Activated CD8-positive, alpha-beta T cell treated with anti-CD3 and anti-CD28 coated beads, Interleukin-2, amount 10 ng/mL, durations not matched to agents 7 days and 5 days (primary cell): Measurements from ENCODE around the gene DEPDC5. TPM values are rescaled to one million over a fixed set of nuclear protein-coding genes. Genes with fewer than 3 reads are reported as not detected.

ENCODE experiments used
- ATAC-seq: fragments of 150-1000 bp; cut with Tn5 transposase; one replicate; pipeline ENCODE4 v1.10.0; 2021; ENCODE audit warnings: moderate library complexity
- CTCF ChIA-PET: fragments of 350-600 bp; sonication (Branson Sonifier 250); formaldehyde crosslinking; loops from one replicate; lab custom pipeline; 2021; ENCODE audit warnings: antibody characterized with exemption; lab: Charles Lee
- POLR2A ChIA-PET: fragments of 350-600 bp; sonication (Branson Sonifier 250); formaldehyde crosslinking; loops from one replicate; lab custom pipeline; 2021; ENCODE audit warnings: antibody characterized with exemption; lab: Charles Lee
- DNase-seq: peaks from one replicate; pipeline ENCODE4 v3.0.0-alpha.2; 2020
- H3K27ac Mint-ChIP-seq: one replicate; pipeline ENCODE4 v1.8.0; 2021; ENCODE audit warnings: mild to moderate bottlenecking, mixed read lengths
- H3K27me3 Mint-ChIP-seq: one replicate; pipeline ENCODE4 v1.8.0; 2021; ENCODE audit warnings: low read depth, mixed read lengths
- H3K36me3 Mint-ChIP-seq: one replicate; pipeline ENCODE4 v1.8.0; 2021; ENCODE audit warnings: low read depth, mixed read lengths
- H3K4me1 Mint-ChIP-seq: one replicate; pipeline ENCODE4 v1.8.0; 2021; ENCODE audit warnings: low read depth, mixed read lengths
- H3K4me3 Mint-ChIP-seq: one replicate; pipeline ENCODE4 v1.8.0; 2021; ENCODE audit warnings: mild to moderate bottlenecking, mixed read lengths
- H3K9me3 Mint-ChIP-seq: one replicate; pipeline ENCODE4 v1.8.0; 2022; ENCODE audit warnings: mixed read lengths; ENCODE audit not compliant: insufficient read depth
- total RNA-seq, 2 experiments: library from RNA; stranded (reverse); gene quantifications; one replicate each; pipeline ENCODE4 v1.2.3, GENCODE V29; 2021

DEPDC5 gene
- total RNA-seq, 2 experiments from 2014 or later: 43.5 to 45.6 TPM

GRCh38 chr22:31857247-31857646, 103.4 kb downstream of the DEPDC5 start:
- no peak overlapping the region for H3K27ac Mint-ChIP-seq
- DNase-seq: no peak
- no peaks in the 10 kb centered on the region for H3K27me3 Mint-ChIP-seq
- H3K9me3 Mint-ChIP-seq: no peaks in the 10 kb centered on the region
- ChIA-PET CTCF (interaction anchor here (1.6 to 2.4 kb wide), 2 partner anchors 89 to 113 kb away, joined by 3 to 7 read pairs; no protein-coding TSS in a partner anchor), POLR2A (interaction anchor here (1.3 kb wide), 1 partner anchor 11 kb away, joined by 3 read pairs; no protein-coding TSS in a partner anchor)
- ATAC-seq: no peak
- H3K4me3 Mint-ChIP-seq: no peak overlapping the region
- no peaks in the 10 kb centered on the region for H3K4me1 Mint-ChIP-seq
- H3K36me3 Mint-ChIP-seq: peaks cover 17% of the 10 kb centered on the region

GRCh38 chr22:31861226-31861840, 107.5 kb downstream of the DEPDC5 start:
- no peak overlapping the region for H3K27ac Mint-ChIP-seq
- no peak overlapping the region for H3K4me3 Mint-ChIP-seq
- ChIA-PET POLR2A (interaction anchor here (0.6 kb wide), 1 partner anchor 13 kb away, joined by 3 read pairs; no protein-coding TSS in a partner anchor), CTCF (no interaction called here)
- no peaks in the 10 kb centered on the region for H3K9me3 Mint-ChIP-seq
- DNase-seq (no peak), ATAC-seq (no peak)
- H3K36me3 Mint-ChIP-seq: peaks cover 11% of the 10 kb centered on the region
- H3K4me1 Mint-ChIP-seq: no peaks in the 10 kb centered on the region
- no peaks in the 10 kb centered on the region for H3K27me3 Mint-ChIP-seq

DNA sequence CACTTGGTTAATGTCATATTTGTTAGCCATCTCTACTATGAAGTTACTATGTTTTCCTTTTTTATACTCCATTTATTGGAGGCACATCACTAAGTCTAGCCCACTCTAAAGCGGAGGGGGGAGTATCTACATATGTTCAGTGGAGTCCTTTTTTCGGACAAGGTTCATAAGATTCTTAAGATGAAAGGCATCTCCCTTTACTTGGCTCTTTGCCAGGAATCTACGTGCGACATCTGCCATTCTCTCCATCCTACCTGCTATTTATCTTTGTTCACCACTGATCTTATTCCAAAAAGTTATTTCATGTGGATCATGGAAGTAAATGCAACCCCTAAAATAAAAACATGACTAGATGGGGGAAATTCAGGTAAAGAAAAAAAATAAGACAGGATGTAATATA, 113.1 kb downstream of the DEPDC5 start:
- no peaks in the 10 kb centered on the region for H3K9me3 Mint-ChIP-seq
- no peak overlapping the region for H3K4me3 Mint-ChIP-seq
- POLR2A ChIA-PET: no interaction called here
- DNase-seq: no peak
- H3K27ac Mint-ChIP-seq: no peak overlapping the region
- H3K4me1 Mint-ChIP-seq: no peaks in the 10 kb centered on the region
- no peaks in the 10 kb centered on the region for H3K27me3 Mint-ChIP-seq
- ATAC-seq: no peak
- CTCF ChIA-PET: no interaction called here
- peaks cover 12% of the 10 kb centered on the region for H3K36me3 Mint-ChIP-seq

GRCh38 chr22:31867386-31868153, 113.8 kb downstream of the DEPDC5 start:
- no peak overlapping the region for H3K4me3 Mint-ChIP-seq
- DNase-seq (no peak), ATAC-seq (no peak)
- H3K27ac Mint-ChIP-seq: no peak overlapping the region
- peaks cover 2% of the 10 kb centered on the region for H3K4me1 Mint-ChIP-seq
- H3K36me3 Mint-ChIP-seq: peaks cover 18% of the 10 kb centered on the region
- CTCF ChIA-PET: no interaction called here
- H3K27me3 Mint-ChIP-seq: no peaks in the 10 kb centered on the region
- no peaks in the 10 kb centered on the region for H3K9me3 Mint-ChIP-seq
- POLR2A ChIA-PET: no interaction called here

- no peak for ATAC-seq
- no peaks in the 10 kb centered on the region for H3K27me3 Mint-ChIP-seq
- no peaks in the 10 kb centered on the region for H3K9me3 Mint-ChIP-seq
- peaks cover 30% of the 10 kb centered on the region for H3K36me3 Mint-ChIP-seq
- H3K4me1 Mint-ChIP-seq: peaks cover 13% of the 10 kb centered on the region
- no peak overlapping the region for H3K4me3 Mint-ChIP-seq
- ChIA-PET POLR2A (no interaction called here), CTCF (interaction anchor here (1.4 kb wide), 1 partner anchor 101 kb away, joined by 5 read pairs; no protein-coding TSS in a partner anchor)
- no peak for DNase-seq
- H3K27ac Mint-ChIP-seq: peak overlapping the region; percentile 3
These were observed 115.9 kb downstream of the DEPDC5 start for GRCh38 chr22:31869739-31870138.

DNA sequence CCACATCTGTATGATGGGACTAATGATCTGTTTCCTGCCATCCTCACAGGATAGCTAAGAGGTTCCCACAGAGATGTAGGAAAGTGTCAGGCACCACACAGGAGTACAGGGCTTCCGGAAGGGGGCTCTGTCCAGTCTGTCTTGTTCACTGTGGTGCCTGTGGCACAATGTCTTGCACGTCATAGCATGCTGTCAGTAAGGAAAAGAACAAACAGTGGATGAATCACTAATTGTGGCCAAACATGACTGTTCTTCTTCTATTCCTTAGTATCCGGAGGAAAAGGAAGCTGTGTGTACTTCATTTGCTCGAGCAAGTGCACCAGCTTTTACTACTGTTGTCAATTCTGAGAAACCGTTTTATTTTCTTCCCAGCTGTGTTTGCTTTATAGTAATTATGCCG, 117.1 kb downstream of the DEPDC5 start:
- H3K27ac Mint-ChIP-seq: no peak overlapping the region
- DNase-seq (no peak), ATAC-seq (no peak)
- H3K4me3 Mint-ChIP-seq: no peak overlapping the region
- H3K9me3 Mint-ChIP-seq: no peaks in the 10 kb centered on the region
- ChIA-PET CTCF (interaction anchor here (0.8 to 1.6 kb wide), 3 partner anchors 78 to 99 kb away, joined by 3 to 5 read pairs (median 4); no protein-coding TSS in a partner anchor), POLR2A (no interaction called here)
- no peaks in the 10 kb centered on the region for H3K27me3 Mint-ChIP-seq
- peaks cover 32% of the 10 kb centered on the region for H3K36me3 Mint-ChIP-seq
- peaks cover 14% of the 10 kb centered on the region for H3K4me1 Mint-ChIP-seq

DNA sequence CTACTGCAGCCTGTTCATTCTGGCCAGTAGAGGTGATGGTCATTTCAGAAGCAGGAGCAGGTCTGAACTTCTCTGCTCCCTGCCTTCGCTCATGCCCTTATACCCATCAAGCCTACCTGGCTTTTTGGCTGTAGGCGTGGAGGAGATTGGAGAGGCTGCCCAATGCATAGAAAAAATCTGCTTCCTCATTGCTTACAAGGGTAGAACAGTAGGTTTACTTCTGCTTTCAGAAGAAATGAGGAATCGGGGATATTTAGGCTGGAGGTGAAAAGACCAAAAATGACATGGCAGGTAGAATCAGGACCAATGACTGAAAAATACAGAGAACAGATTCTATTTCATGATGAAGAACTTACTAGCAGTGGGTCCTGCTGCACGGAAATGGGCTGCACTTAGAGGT, 117.7 kb downstream of the DEPDC5 start:
- Mint-ChIP-seq H3K27ac (no peak overlapping the region), H3K9me3 (no peaks in the 10 kb centered on the region), H3K27me3 (no peaks in the 10 kb centered on the region), H3K4me1 (peaks cover 18% of the 10 kb centered on the region), H3K4me3 (no peak overlapping the region), H3K36me3 (peaks cover 32% of the 10 kb centered on the region)
- ChIA-PET CTCF (interaction anchor here (1.0 to 1.6 kb wide), 2 partner anchors 81 to 99 kb away, joined by 3 to 4 read pairs; no protein-coding TSS in a partner anchor), POLR2A (no interaction called here)
- no peak for ATAC-seq
- DNase-seq: no peak

GRCh38 chr22:31872209-31872608, 118.4 kb downstream of the DEPDC5 start:
- ATAC-seq: no peak
- H3K27ac Mint-ChIP-seq: no peak overlapping the region
- no peak overlapping the region for H3K4me3 Mint-ChIP-seq
- peak; percentile 24 for DNase-seq
- peaks cover 32% of the 10 kb centered on the region for H3K36me3 Mint-ChIP-seq
- no peaks in the 10 kb centered on the region for H3K27me3 Mint-ChIP-seq
- peaks cover 18% of the 10 kb centered on the region for H3K4me1 Mint-ChIP-seq
- no peaks in the 10 kb centered on the region for H3K9me3 Mint-ChIP-seq
- ChIA-PET CTCF (interaction anchor here (0.9 to 1.6 kb wide), 5 partner anchors 75 to 98 kb away, joined by 3 to 6 read pairs (median 4); no protein-coding TSS in a partner anchor), POLR2A (no interaction called here)

DNA sequence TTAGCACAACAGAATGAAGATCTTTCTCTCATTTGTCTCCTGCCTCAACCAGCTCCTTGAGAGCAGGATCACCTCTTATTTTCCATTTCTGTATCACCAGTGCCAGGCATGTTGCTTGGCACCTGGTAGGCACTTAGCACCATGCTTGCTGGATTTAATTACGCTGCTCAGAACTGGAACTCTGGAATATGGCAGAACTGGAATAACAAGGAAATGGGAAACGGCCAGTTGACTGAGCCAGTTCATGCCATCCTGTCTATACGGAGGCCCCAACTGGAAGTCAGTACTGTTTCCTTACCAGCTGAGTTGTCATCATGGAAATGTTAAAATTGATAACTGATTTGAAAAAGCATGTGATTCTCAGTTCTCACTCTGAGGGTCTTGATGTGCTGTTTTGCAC, 121.0 kb downstream of the DEPDC5 start:
- no peaks in the 10 kb centered on the region for H3K9me3 Mint-ChIP-seq
- H3K27ac Mint-ChIP-seq: no peak overlapping the region
- H3K36me3 Mint-ChIP-seq: peaks cover 39% of the 10 kb centered on the region
- H3K4me3 Mint-ChIP-seq: no peak overlapping the region
- H3K27me3 Mint-ChIP-seq: no peaks in the 10 kb centered on the region
- CTCF ChIA-PET: no interaction called here
- H3K4me1 Mint-ChIP-seq: peaks cover 18% of the 10 kb centered on the region
- POLR2A ChIA-PET: no interaction called here
- ATAC-seq: no peak
- no peak for DNase-seq

- ChIA-PET CTCF (interaction anchor here (1.1 to 1.4 kb wide), 2 partner anchors 30 to 94 kb away, joined by 3 read pairs; no protein-coding TSS in a partner anchor), POLR2A (no interaction called here)
- Mint-ChIP-seq H3K9me3 (no peaks in the 10 kb centered on the region), H3K4me1 (peaks cover 18% of the 10 kb centered on the region), H3K36me3 (peaks cover 33% of the 10 kb centered on the region), H3K27me3 (no peaks in the 10 kb centered on the region), H3K4me3 (no peak overlapping the region), H3K27ac (no peak overlapping the region)
- DNase-seq (peak; percentile 26), ATAC-seq (no peak)
These were observed 122.5 kb downstream of the DEPDC5 start for GRCh38 chr22:31876156-31876920.

DNA sequence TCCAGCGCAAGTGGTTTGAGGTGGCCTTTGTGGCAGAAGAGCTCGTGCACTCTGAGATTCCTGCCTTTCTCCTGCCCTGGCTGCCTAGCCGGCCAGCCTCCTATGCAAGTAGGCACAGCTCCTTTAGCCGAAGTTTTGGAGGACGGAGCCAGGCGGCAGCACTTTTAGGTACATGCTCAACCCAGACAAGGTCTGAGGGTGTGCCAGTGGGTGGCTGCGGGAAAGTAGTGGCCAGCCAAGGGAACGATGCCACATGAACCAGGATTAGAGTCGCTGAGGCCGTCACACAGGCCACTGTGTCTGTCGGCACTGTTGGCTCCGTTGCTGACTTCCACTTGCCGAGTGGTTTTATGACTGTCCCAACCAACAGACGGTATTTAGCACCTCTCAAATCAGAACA, 125.8 kb downstream of the DEPDC5 start:
- H3K4me1 Mint-ChIP-seq: peaks cover 11% of the 10 kb centered on the region
- peaks cover 13% of the 10 kb centered on the region for H3K36me3 Mint-ChIP-seq
- H3K27ac Mint-ChIP-seq: no peak overlapping the region
- no peaks in the 10 kb centered on the region for H3K9me3 Mint-ChIP-seq
- ATAC-seq: no peak
- ChIA-PET POLR2A (no interaction called here), CTCF (interaction anchor here (0.6 kb wide), 1 partner anchor 160 kb away, joined by 3 read pairs; no protein-coding TSS in a partner anchor)
- no peaks in the 10 kb centered on the region for H3K27me3 Mint-ChIP-seq
- DNase-seq: no peak
- H3K4me3 Mint-ChIP-seq: no peak overlapping the region
